ENCODE results near the gene AWAT1. TPM values are rescaled to one million over a fixed set of nuclear protein-coding genes. Genes with fewer than 3 reads are reported as not detected.
"Not testable (repeated sequence)": the region's sequence is repeated elsewhere in the genome, so short reads cannot be mapped to it uniquely, and the experiment has no call there.

Gene AWAT1
- total RNA-seq, 1 donor from 2014 or later, result not detected

- H3K9ac ChIP-seq (ENCODE audit: low read depth in 1 of 3, low read length in 3 of 3), result no peak overlapping the region
- H3K4me3 ChIP-seq (ENCODE audit: low read length in 3 of 3), result no peak overlapping the region
- no peaks in the 10 kb centered on the region for H3K36me3 ChIP-seq (ENCODE audit: control insufficient read depth in 3 of 3, insufficient read depth in 3 of 3, low read length in 3 of 3)
- H3K27ac ChIP-seq (ENCODE audit: low read depth, low read length), result no peak overlapping the region
- H3K9me3 ChIP-seq (ENCODE audit: control insufficient read depth in 3 of 3, low read length in 3 of 3), result no peaks in the 10 kb centered on the region
- H3K27me3 ChIP-seq (ENCODE audit: control insufficient read depth in 3 of 3, insufficient read depth in 3 of 3, low read length in 3 of 3), result no peaks in the 10 kb centered on the region
- H3K4me1 ChIP-seq (ENCODE audit: control insufficient read depth in 3 of 3, insufficient read depth in 3 of 3, low read length in 3 of 3), result no peaks in the 10 kb centered on the region
These were observed 6.3 kb downstream of the AWAT1 start for GRCh38 chrX:70240751-70241150.

- Histone ChIP-seq H3K27ac (ENCODE audit: low read depth, low read length) (no peak overlapping the region), H3K4me1 (ENCODE audit: control insufficient read depth in 3 of 3, insufficient read depth in 3 of 3, low read length in 3 of 3) (no peaks in the 10 kb centered on the region), H3K27me3 (ENCODE audit: control insufficient read depth in 3 of 3, insufficient read depth in 3 of 3, low read length in 3 of 3) (no peaks in the 10 kb centered on the region), H3K9me3 (ENCODE audit: control insufficient read depth in 3 of 3, low read length in 3 of 3) (no peaks in the 10 kb centered on the region), H3K36me3 (ENCODE audit: control insufficient read depth in 3 of 3, insufficient read depth in 3 of 3, low read length in 3 of 3) (no peaks in the 10 kb centered on the region), H3K4me3 (ENCODE audit: low read length in 3 of 3) (no peak overlapping the region), H3K9ac (ENCODE audit: low read depth in 1 of 3, low read length in 3 of 3) (no peak overlapping the region)
These were observed 7.0 kb downstream of the AWAT1 start for GRCh38 chrX:70241501-70241900.

GRCh38 chrX:70243601-70244000 lies 9.1 kb downstream of the AWAT1 start:
- not testable (repeated sequence) for H3K4me3 ChIP-seq (ENCODE audit: low read length in 3 of 3); H3K9ac ChIP-seq (ENCODE audit: low read depth in 1 of 3, low read length in 3 of 3); H3K36me3 ChIP-seq (ENCODE audit: control insufficient read depth in 3 of 3, insufficient read depth in 3 of 3, low read length in 3 of 3); H3K9me3 ChIP-seq (ENCODE audit: control insufficient read depth in 3 of 3, low read length in 3 of 3); H3K4me1 ChIP-seq (ENCODE audit: control insufficient read depth in 3 of 3, insufficient read depth in 3 of 3, low read length in 3 of 3); H3K27ac ChIP-seq (ENCODE audit: low read depth, low read length); H3K27me3 ChIP-seq (ENCODE audit: control insufficient read depth in 3 of 3, insufficient read depth in 3 of 3, low read length in 3 of 3)

GRCh38 chrX:70244881-70245280 lies 10.4 kb downstream of the AWAT1 start:
- H3K9ac ChIP-seq (ENCODE audit: low read depth in 1 of 3, low read length in 3 of 3), result no peak overlapping the region
- no peak overlapping the region for H3K4me3 ChIP-seq (ENCODE audit: low read length in 3 of 3)
- H3K27me3 ChIP-seq (ENCODE audit: control insufficient read depth in 3 of 3, insufficient read depth in 3 of 3, low read length in 3 of 3), result no peaks in the 10 kb centered on the region
- no peaks in the 10 kb centered on the region for H3K9me3 ChIP-seq (ENCODE audit: control insufficient read depth in 3 of 3, low read length in 3 of 3)
- H3K36me3 ChIP-seq (ENCODE audit: control insufficient read depth in 3 of 3, insufficient read depth in 3 of 3, low read length in 3 of 3), result no peaks in the 10 kb centered on the region
- H3K27ac ChIP-seq (ENCODE audit: low read depth, low read length), result no peak overlapping the region
- no peaks in the 10 kb centered on the region for H3K4me1 ChIP-seq (ENCODE audit: control insufficient read depth in 3 of 3, insufficient read depth in 3 of 3, low read length in 3 of 3)

- Histone ChIP-seq H3K27ac (ENCODE audit: low read depth, low read length) (no peak overlapping the region), H3K36me3 (ENCODE audit: control insufficient read depth in 3 of 3, insufficient read depth in 3 of 3, low read length in 3 of 3) (no peaks in the 10 kb centered on the region), H3K9me3 (ENCODE audit: control insufficient read depth in 3 of 3, low read length in 3 of 3) (no peaks in the 10 kb centered on the region), H3K4me3 (ENCODE audit: low read length in 3 of 3) (no peak overlapping the region), H3K4me1 (ENCODE audit: control insufficient read depth in 3 of 3, insufficient read depth in 3 of 3, low read length in 3 of 3) (no peaks in the 10 kb centered on the region), H3K9ac (ENCODE audit: low read depth in 1 of 3, low read length in 3 of 3) (no peak overlapping the region), H3K27me3 (ENCODE audit: control insufficient read depth in 3 of 3, insufficient read depth in 3 of 3, low read length in 3 of 3) (no peaks in the 10 kb centered on the region)
These were observed 12.8 kb downstream of the AWAT1 start for GRCh38 chrX:70247252-70247651.

GRCh38 chrX:70252491-70252890 lies 18.0 kb downstream of the AWAT1 start:
- Histone ChIP-seq H3K27me3 (ENCODE audit: control insufficient read depth in 3 of 3, insufficient read depth in 3 of 3, low read length in 3 of 3) (no peaks in the 10 kb centered on the region), H3K36me3 (ENCODE audit: control insufficient read depth in 3 of 3, insufficient read depth in 3 of 3, low read length in 3 of 3) (no peaks in the 10 kb centered on the region), H3K9me3 (ENCODE audit: control insufficient read depth in 3 of 3, low read length in 3 of 3) (no peaks in the 10 kb centered on the region), H3K4me1 (ENCODE audit: control insufficient read depth in 3 of 3, insufficient read depth in 3 of 3, low read length in 3 of 3) (no peaks in the 10 kb centered on the region), H3K9ac (ENCODE audit: low read depth in 1 of 3, low read length in 3 of 3) (no peak overlapping the region), H3K4me3 (ENCODE audit: low read length in 3 of 3) (no peak overlapping the region), H3K27ac (ENCODE audit: low read depth, low read length) (no peak overlapping the region)

GRCh38 chrX:70253377-70254062 lies 19.1 kb downstream of the AWAT1 start:
- Histone ChIP-seq H3K9ac (ENCODE audit: low read depth in 1 of 3, low read length in 3 of 3) (no peak overlapping the region), H3K27me3 (ENCODE audit: control insufficient read depth in 3 of 3, insufficient read depth in 3 of 3, low read length in 3 of 3) (no peaks in the 10 kb centered on the region), H3K4me1 (ENCODE audit: control insufficient read depth in 3 of 3, insufficient read depth in 3 of 3, low read length in 3 of 3) (no peaks in the 10 kb centered on the region), H3K9me3 (ENCODE audit: control insufficient read depth in 3 of 3, low read length in 3 of 3) (no peaks in the 10 kb centered on the region), H3K4me3 (ENCODE audit: low read length in 3 of 3) (no peak overlapping the region), H3K27ac (ENCODE audit: low read depth, low read length) (no peak overlapping the region), H3K36me3 (ENCODE audit: control insufficient read depth in 3 of 3, insufficient read depth in 3 of 3, low read length in 3 of 3) (no peaks in the 10 kb centered on the region)

GRCh38 chrX:70254063-70254400 lies 19.6 kb downstream of the AWAT1 start:
- Histone ChIP-seq H3K4me3 (ENCODE audit: low read length in 3 of 3) (no peak overlapping the region), H3K27me3 (ENCODE audit: control insufficient read depth in 3 of 3, insufficient read depth in 3 of 3, low read length in 3 of 3) (no peaks in the 10 kb centered on the region), H3K9ac (ENCODE audit: low read depth in 1 of 3, low read length in 3 of 3) (no peak overlapping the region), H3K36me3 (ENCODE audit: control insufficient read depth in 3 of 3, insufficient read depth in 3 of 3, low read length in 3 of 3) (no peaks in the 10 kb centered on the region), H3K27ac (ENCODE audit: low read depth, low read length) (no peak overlapping the region), H3K4me1 (ENCODE audit: control insufficient read depth in 3 of 3, insufficient read depth in 3 of 3, low read length in 3 of 3) (no peaks in the 10 kb centered on the region), H3K9me3 (ENCODE audit: control insufficient read depth in 3 of 3, low read length in 3 of 3) (no peaks in the 10 kb centered on the region)

- H3K27ac ChIP-seq (ENCODE audit: low read depth, low read length), result no peak overlapping the region
- no peaks in the 10 kb centered on the region for H3K9me3 ChIP-seq (ENCODE audit: control insufficient read depth in 3 of 3, low read length in 3 of 3)
- no peaks in the 10 kb centered on the region for H3K4me1 ChIP-seq (ENCODE audit: control insufficient read depth in 3 of 3, insufficient read depth in 3 of 3, low read length in 3 of 3)
- H3K4me3 ChIP-seq (ENCODE audit: low read length in 3 of 3), result no peak overlapping the region
- no peaks in the 10 kb centered on the region for H3K27me3 ChIP-seq (ENCODE audit: control insufficient read depth in 3 of 3, insufficient read depth in 3 of 3, low read length in 3 of 3)
- no peaks in the 10 kb centered on the region for H3K36me3 ChIP-seq (ENCODE audit: control insufficient read depth in 3 of 3, insufficient read depth in 3 of 3, low read length in 3 of 3)
- H3K9ac ChIP-seq (ENCODE audit: low read depth in 1 of 3, low read length in 3 of 3), result no peak overlapping the region
These were observed 20.5 kb downstream of the AWAT1 start for GRCh38 chrX:70254909-70255308.

GRCh38 chrX:70255452-70255851 lies 21.0 kb downstream of the AWAT1 start:
- Histone ChIP-seq H3K27me3 (ENCODE audit: control insufficient read depth in 3 of 3, insufficient read depth in 3 of 3, low read length in 3 of 3) (no peaks in the 10 kb centered on the region), H3K27ac (ENCODE audit: low read depth, low read length) (no peak overlapping the region), H3K9me3 (ENCODE audit: control insufficient read depth in 3 of 3, low read length in 3 of 3) (no peaks in the 10 kb centered on the region)

More at GRCh38 chrX:70255452-70255851, 21.0 kb downstream of the AWAT1 start:
- Histone ChIP-seq H3K4me1 (ENCODE audit: control insufficient read depth in 3 of 3, insufficient read depth in 3 of 3, low read length in 3 of 3) (no peaks in the 10 kb centered on the region), H3K36me3 (ENCODE audit: control insufficient read depth in 3 of 3, insufficient read depth in 3 of 3, low read length in 3 of 3) (no peaks in the 10 kb centered on the region), H3K4me3 (ENCODE audit: low read length in 3 of 3) (no peak overlapping the region), H3K9ac (ENCODE audit: low read depth in 1 of 3, low read length in 3 of 3) (no peak overlapping the region)
